ENCODE measurements around the gene GRK2. TPM values are rescaled to one million over a fixed set of nuclear protein-coding genes. Genes with fewer than 3 reads are reported as not detected.

GRK2 gene
- total and polyA plus RNA-seq, 2 of the 13 experiments (the other 11 are each of a cell fraction or from before 2014, with no cell fraction given): 31.3 to 42.4 TPM

- TF ChIP-seq BCLAF1 (IDR thresholded peaks at IDR 0.05) (no peak), ZNF607 (CRISPR knock-in tag; IDR thresholded peaks at IDR 0.05; ENCODE audit: borderline replicate concordance) (0 out of 2 replicates have a peak, but pooled peaks have one; percentile 11), AHR (CRISPR knock-in tag; IDR thresholded peaks at IDR 0.05) (0 out of 2 replicates have a peak, but pooled peaks have one; percentile 21), WIZ (CRISPR knock-in tag; IDR thresholded peaks at IDR 0.05) (0 out of 2 replicates have a peak, but pooled peaks have one; percentile 51), MIER3 (CRISPR knock-in tag; IDR thresholded peaks at IDR 0.05; ENCODE audit: borderline replicate concordance) (no peak), ZNF143 (CRISPR knock-in tag; IDR thresholded peaks at IDR 0.05) (no peak; the same call in 1 of the 2 replicates), ZBTB1 (CRISPR knock-in tag; IDR thresholded peaks at IDR 0.05; ENCODE audit: borderline replicate concordance) (no peak), FOSL2 (CRISPR knock-in tag; IDR thresholded peaks at IDR 0.05) (no peak), ZNF883 (CRISPR knock-in tag; IDR thresholded peaks at IDR 0.05; ENCODE audit: not compliant biosample characterization) (no peak), MXI1 (IDR thresholded peaks at IDR 0.05; ENCODE audit: borderline replicate concordance, low read depth, low read length) (no peak; the same call in 2 of the 3 replicates), PITX1 (CRISPR knock-in tag; IDR thresholded peaks at IDR 0.05) (no peak), MTERF4 (CRISPR knock-in tag; IDR thresholded peaks at IDR 0.05) (0 out of 2 replicates have a peak, but pooled peaks have one; percentile 65), ATM (IDR thresholded peaks at IDR 0.05; ENCODE audit: borderline replicate concordance) (no peak), ZNF703 (CRISPR knock-in tag; IDR thresholded peaks at IDR 0.05; ENCODE audit: borderline replicate concordance) (no peak), YEATS2 (CRISPR knock-in tag; IDR thresholded peaks at IDR 0.05; ENCODE audit: borderline replicate concordance) (no peak), MAF1 (CRISPR knock-in tag; IDR thresholded peaks at IDR 0.05; ENCODE audit: borderline replicate concordance) (no peak), GMEB1 (CRISPR knock-in tag; IDR thresholded peaks at IDR 0.05; ENCODE audit: borderline replicate concordance) (no peak; the same call in 1 of the 2 replicates), HNRNPLL (IDR thresholded peaks at IDR 0.05; ENCODE audit: low read depth, low read length, poor library complexity, severe bottlenecking) (no peak), KLF12 (CRISPR knock-in tag; IDR thresholded peaks at IDR 0.05; ENCODE audit: borderline replicate concordance) (0 out of 2 replicates have a peak, but pooled peaks have one; percentile 6), SRSF9 (IDR thresholded peaks at IDR 0.05; ENCODE audit: borderline replicate concordance, insufficient read depth, low read depth, low read length, poor library complexity, severe bottlenecking) (no peak), PAX8 (CRISPR knock-in tag; IDR thresholded peaks at IDR 0.05; ENCODE audit: borderline replicate concordance) (peak; percentile 82; the same call in 1 of the 2 replicates), XRCC5 (optimal IDR thresholded peaks at IDR 0.05; ENCODE audit: low read length) (no peak), SOX13 (IDR thresholded peaks at IDR 0.05) (no peak), SOX13 (CRISPR knock-in tag; conservative IDR thresholded peaks at IDR 0.05 in 1 of 2, IDR thresholded peaks at IDR 0.05 in 1 of 2) (no peak), DNMT3B (CRISPR knock-in tag; conservative IDR thresholded peaks at IDR 0.05) (no peak)
Measured at GRCh38 chr11:67317888-67318555, 51.7 kb downstream of the GRK2 start (continued).

Measured in HepG2 (cell line).